ENCODE data around the gene LAMC2. TPM values are rescaled to one million over a fixed set of nuclear protein-coding genes. Genes with fewer than 3 reads are reported as not detected.
A peak's percentile ranks its signal among the peaks of the same experiment; 100 is the strongest.

Gene LAMC2
- total RNA-seq, 4 donors from 2014 or later = 11.2 to 32.6 (median 14.9) TPM

DNA sequence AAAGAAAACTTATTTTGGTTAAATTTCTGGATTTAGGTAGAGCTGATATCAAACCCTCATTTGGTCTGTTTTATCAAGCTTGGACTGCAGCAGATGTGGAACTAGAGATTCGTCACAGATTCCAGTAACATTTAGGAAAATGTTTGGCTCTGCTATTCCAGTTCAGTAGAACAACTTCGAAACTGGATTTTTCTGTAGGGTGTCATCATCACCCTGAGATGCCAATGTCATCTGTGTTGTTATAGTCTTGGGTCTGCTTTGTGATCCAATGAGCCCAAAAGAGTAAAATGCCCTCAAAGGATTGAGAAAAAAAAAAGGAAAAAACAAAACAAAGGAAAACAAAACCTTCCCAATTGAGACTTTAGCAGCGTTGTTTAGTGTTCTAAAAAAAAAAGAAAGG is 55.4 kb downstream of the LAMC2 start:
- Histone ChIP-seq H3K27me3 (no peaks in the 10 kb centered on the region), H3K4me1 (peaks cover 4 to 29% (median 5%) of the 10 kb centered on the region in 4 donors), H3K4me3 (no peak overlapping the region), H3K36me3 (peaks cover 0 to 33% (median 12%) of the 10 kb centered on the region in 4 donors), H3K27ac (replicated peaks in 1 of 4) (peak overlapping the region; percentile 40 to 68 (median 57)), H3K9me3 (no peaks in the 10 kb centered on the region)
- DNase-seq (ENCODE audit: extremely low spot score) = no peak
- intact Hi-C loops (cut with DNase I) = no loop called here
- TF ChIP-seq POLR2AphosphoS5 (IDR thresholded peaks at IDR 0.05) (no peak), CTCF (IDR thresholded peaks at IDR 0.05) (no peak), POLR2A (IDR thresholded peaks at IDR 0.05; ENCODE audit: low read depth) (no peak), EP300 (IDR thresholded peaks at IDR 0.05) (no peak)
- WGBS = 48% methylated on average over 3 of the region's 3 CpGs

GRCh38 chr1:183242556-183242955 is 56.5 kb downstream of the LAMC2 start:
- Histone ChIP-seq H3K36me3 (peaks cover 0 to 33% (median 12%) of the 10 kb centered on the region in 4 donors), H3K9me3 (no peaks in the 10 kb centered on the region), H3K27me3 (no peaks in the 10 kb centered on the region), H3K4me1 (peaks cover 4 to 29% (median 5%) of the 10 kb centered on the region in 4 donors), H3K4me3 (no peak overlapping the region), H3K27ac (replicated peaks in 1 of 4) (peak overlapping the region; percentile 40 to 68 (median 57))
- 68% methylated on average over 3 of the region's 3 CpGs for WGBS
- intact Hi-C loops (cut with DNase I) = no loop called here
- peak in 1 of 2 donors; percentile 16 for TF ChIP-seq POLR2AphosphoS5 (IDR thresholded peaks at IDR 0.05)
- no peak for TF ChIP-seq POLR2A (IDR thresholded peaks at IDR 0.05; ENCODE audit: low read depth)
- TF ChIP-seq CTCF (IDR thresholded peaks at IDR 0.05) = no peak
- DNase-seq (ENCODE audit: extremely low spot score) = no peak

DNA sequence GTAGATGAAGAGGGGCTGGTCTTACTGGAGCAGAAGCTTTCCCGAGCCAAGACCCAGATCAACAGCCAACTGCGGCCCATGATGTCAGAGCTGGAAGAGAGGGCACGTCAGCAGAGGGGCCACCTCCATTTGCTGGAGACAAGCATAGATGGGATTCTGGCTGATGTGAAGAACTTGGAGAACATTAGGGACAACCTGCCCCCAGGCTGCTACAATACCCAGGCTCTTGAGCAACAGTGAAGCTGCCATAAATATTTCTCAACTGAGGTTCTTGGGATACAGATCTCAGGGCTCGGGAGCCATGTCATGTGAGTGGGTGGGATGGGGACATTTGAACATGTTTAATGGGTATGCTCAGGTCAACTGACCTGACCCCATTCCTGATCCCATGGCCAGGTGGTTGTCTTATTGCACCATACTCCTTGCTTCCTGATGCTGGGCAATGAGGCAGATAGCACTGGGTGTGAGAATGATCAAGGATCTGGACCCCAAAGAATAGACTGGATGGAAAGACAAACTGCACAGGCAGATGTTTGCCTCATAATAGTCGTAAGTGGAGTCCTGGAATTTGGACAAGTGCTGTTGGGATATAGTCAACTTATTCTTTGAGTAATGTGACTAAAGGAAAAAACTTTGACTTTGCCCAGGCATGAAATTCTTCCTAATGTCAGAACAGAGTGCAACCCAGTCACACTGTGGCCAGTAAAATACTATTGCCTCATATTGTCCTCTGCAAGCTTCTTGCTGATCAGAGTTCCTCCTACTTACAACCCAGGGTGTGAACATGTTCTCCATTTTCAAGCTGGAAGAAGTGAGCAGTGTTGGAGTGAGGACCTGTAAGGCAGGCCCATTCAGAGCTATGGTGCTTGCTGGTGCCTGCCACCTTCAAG is 57.3 kb downstream of the LAMC2 start:
- Histone ChIP-seq H3K4me3 (no peak overlapping the region), H3K9me3 (no peaks in the 10 kb centered on the region), H3K4me1 (peaks cover 3 to 25% (median 4%) of the 10 kb centered on the region in 4 donors), H3K36me3 (peaks cover 0 to 33% (median 12%) of the 10 kb centered on the region in 4 donors), H3K27ac (replicated peaks in 1 of 4) (peak overlapping the region; percentile 40 to 70 (median 62)), H3K27me3 (no peaks in the 10 kb centered on the region)
- intact Hi-C loops (cut with DNase I) = no loop called here
- DNase-seq (ENCODE audit: extremely low spot score) = peak; percentile 96
- 85% methylated on average over 5 of the region's 5 CpGs for WGBS
- TF ChIP-seq POLR2A (IDR thresholded peaks at IDR 0.05; ENCODE audit: low read depth) = no peak
- peak in 1 of 2 donors; percentile 25 for TF ChIP-seq POLR2AphosphoS5 (IDR thresholded peaks at IDR 0.05)
- no peak for TF ChIP-seq CTCF (IDR thresholded peaks at IDR 0.05)
- no peak for TF ChIP-seq EP300 (IDR thresholded peaks at IDR 0.05)

GRCh38 chr1:183244466-183244865 is 58.4 kb downstream of the LAMC2 start:
- Histone ChIP-seq H3K4me3 (no peak overlapping the region), H3K9me3 (no peaks in the 10 kb centered on the region), H3K27ac (replicated peaks in 1 of 4) (peak overlapping the region; percentile 40 to 70 (median 62)), H3K27me3 (no peaks in the 10 kb centered on the region), H3K4me1 (peaks cover under 1 to 16% (median 3%) of the 10 kb centered on the region in 4 donors), H3K36me3 (peaks cover 0 to 26% (median 10%) of the 10 kb centered on the region in 4 donors)
- intact Hi-C loops (cut with DNase I) = no loop called here
- peak; percentile 60 to 77 for TF ChIP-seq POLR2AphosphoS5 (IDR thresholded peaks at IDR 0.05)
- no peak for TF ChIP-seq CTCF (IDR thresholded peaks at IDR 0.05)
- no peak for TF ChIP-seq POLR2A (IDR thresholded peaks at IDR 0.05; ENCODE audit: low read depth)
- no peak for TF ChIP-seq EP300 (IDR thresholded peaks at IDR 0.05)
- DNase-seq (ENCODE audit: extremely low spot score) = peak; percentile 96
- 50% methylated on average over 1 of the region's 1 CpG for WGBS

Measured in esophagus muscularis mucosa (tissue), 4 donors.